ENCODE results near the gene FOCAD. TPM values are rescaled to one million over a fixed set of nuclear protein-coding genes. Genes with fewer than 3 reads are reported as not detected.
"Not testable (repeated sequence)": the region's sequence is repeated elsewhere in the genome, so short reads cannot be mapped to it uniquely, and the experiment has no call there.

FOCAD gene
- total RNA-seq, 1 donor from 2014 or later: 25.5 TPM

DNA sequence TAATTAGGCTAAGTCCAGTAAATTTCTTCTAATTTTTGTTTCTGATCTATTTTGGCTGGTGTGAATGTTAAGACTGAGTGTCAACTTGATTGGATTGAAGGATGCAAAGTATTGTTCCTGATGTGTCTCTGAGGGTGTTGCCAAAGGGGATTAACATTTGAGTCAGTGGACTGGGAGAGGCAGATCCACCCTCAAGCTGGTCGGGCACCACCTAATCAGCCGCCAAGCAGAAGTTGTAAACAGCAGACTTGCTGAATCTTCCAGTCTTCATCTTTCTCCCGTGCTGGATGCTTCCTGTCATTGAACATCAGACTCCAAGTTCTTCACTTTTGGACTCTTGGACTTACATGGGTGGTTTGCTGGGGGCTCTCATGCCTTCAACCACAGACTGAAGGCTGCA is 40.4 kb upstream of the FOCAD start:
- DNase-seq (no peak), ATAC-seq (no peak)
- intact Hi-C loops (cut with DNase I): no loop called here
- H3K4me3 ChIP-seq: no peak overlapping the region
- H3K27me3 ChIP-seq: no peaks in the 10 kb centered on the region
- H3K27ac ChIP-seq: no peak overlapping the region
- no peaks in the 10 kb centered on the region for H3K9me3 ChIP-seq
- H3K36me3 ChIP-seq: no peaks in the 10 kb centered on the region
- TF ChIP-seq, protein P1, sequence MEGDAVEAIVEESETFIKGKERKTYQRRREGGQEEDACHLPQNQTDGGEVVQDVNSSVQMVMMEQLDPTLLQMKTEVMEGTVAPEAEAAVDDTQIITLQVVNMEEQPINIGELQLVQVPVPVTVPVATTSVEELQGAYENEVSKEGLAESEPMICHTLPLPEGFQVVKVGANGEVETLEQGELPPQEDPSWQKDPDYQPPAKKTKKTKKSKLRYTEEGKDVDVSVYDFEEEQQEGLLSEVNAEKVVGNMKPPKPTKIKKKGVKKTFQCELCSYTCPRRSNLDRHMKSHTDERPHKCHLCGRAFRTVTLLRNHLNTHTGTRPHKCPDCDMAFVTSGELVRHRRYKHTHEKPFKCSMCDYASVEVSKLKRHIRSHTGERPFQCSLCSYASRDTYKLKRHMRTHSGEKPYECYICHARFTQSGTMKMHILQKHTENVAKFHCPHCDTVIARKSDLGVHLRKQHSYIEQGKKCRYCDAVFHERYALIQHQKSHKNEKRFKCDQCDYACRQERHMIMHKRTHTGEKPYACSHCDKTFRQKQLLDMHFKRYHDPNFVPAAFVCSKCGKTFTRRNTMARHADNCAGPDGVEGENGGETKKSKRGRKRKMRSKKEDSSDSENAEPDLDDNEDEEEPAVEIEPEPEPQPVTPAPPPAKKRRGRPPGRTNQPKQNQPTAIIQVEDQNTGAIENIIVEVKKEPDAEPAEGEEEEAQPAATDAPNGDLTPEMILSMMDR (IDR thresholded peaks at IDR 0.05): no peak
- no peaks in the 10 kb centered on the region for H3K4me1 ChIP-seq

DNA sequence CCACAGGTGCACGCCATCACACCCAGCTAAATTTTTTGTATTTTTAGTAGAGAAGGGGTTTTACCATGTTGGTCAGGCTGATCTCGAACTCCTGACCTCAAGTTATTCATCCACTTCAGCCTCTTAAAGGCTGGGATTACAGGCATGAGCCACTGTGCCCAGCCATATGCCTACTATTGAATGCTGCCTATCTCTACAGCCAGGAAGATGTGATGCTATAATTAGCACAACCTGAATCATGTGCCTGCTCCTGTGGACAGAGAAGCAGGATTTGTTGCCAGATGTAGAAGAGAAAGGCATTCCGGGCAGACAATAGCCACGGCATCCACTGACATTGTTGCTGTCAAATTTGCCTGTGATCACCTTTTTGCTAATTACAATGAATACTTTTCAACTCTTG is 37.4 kb upstream of the FOCAD start:
- H3K4me3 ChIP-seq: no peak overlapping the region
- no peaks in the 10 kb centered on the region for H3K4me1 ChIP-seq
- no peak for ATAC-seq
- no peaks in the 10 kb centered on the region for H3K36me3 ChIP-seq
- intact Hi-C loops (cut with DNase I): no loop called here
- no peaks in the 10 kb centered on the region for H3K9me3 ChIP-seq
- H3K27me3 ChIP-seq: no peaks in the 10 kb centered on the region
- TF ChIP-seq, protein P1 (IDR thresholded peaks at IDR 0.05): no peak
- no peak for DNase-seq
- no peak overlapping the region for H3K27ac ChIP-seq

DNA sequence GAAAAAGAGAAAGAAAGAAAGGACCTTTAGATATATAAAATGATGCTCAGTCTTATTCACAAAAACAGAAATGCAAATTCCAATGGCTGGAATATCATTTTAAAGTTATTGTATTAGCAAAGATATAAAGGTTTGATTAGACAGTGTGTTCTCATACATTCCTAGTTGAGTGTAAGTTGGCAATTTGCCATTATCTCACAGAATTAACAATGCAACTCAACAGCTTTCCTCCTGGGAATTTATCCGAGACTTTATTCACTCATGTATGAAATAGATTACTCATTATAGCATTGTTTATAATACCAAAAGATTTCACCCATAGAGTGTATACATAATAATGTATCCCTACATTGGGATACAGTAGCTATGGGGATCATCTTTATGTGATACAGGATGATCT is 34.7 kb upstream of the FOCAD start:
- intact Hi-C loops (cut with DNase I): no loop called here
- Histone ChIP-seq H3K4me1 (no peaks in the 10 kb centered on the region), H3K27me3 (no peaks in the 10 kb centered on the region), H3K27ac (no peak overlapping the region), H3K36me3 (no peaks in the 10 kb centered on the region), H3K9me3 (no peaks in the 10 kb centered on the region), H3K4me3 (no peak overlapping the region)
- TF ChIP-seq, protein P1 (IDR thresholded peaks at IDR 0.05): no peak
- ATAC-seq: no peak
- DNase-seq: no peak

DNA sequence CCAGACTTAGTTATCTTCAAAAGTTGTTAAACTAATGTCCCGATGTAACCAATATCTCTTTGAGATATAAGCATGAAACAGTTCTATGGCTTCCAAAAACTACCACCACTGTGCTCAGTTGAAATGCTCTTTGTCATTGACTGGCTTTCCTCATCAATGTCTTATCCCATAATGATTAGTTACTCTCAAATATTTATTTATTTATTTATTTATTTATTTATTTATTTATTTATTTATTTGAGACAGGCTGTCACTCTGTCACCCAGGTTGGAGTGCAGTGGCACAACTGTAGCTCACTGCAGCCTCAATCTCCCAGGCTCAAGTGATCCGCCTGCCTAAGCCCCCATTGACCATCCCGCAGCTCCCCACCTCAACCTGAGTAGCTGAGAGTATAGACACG is 33.7 kb upstream of the FOCAD start:
- H3K27me3 ChIP-seq: no peaks in the 10 kb centered on the region
- H3K9me3 ChIP-seq: no peaks in the 10 kb centered on the region
- no peaks in the 10 kb centered on the region for H3K36me3 ChIP-seq
- intact Hi-C loops (cut with DNase I): no loop called here
- H3K27ac ChIP-seq: no peak overlapping the region
- no peaks in the 10 kb centered on the region for H3K4me1 ChIP-seq
- ATAC-seq: no peak
- TF ChIP-seq, protein P1 (IDR thresholded peaks at IDR 0.05): no peak
- DNase-seq: no peak
- H3K4me3 ChIP-seq: no peak overlapping the region

DNA sequence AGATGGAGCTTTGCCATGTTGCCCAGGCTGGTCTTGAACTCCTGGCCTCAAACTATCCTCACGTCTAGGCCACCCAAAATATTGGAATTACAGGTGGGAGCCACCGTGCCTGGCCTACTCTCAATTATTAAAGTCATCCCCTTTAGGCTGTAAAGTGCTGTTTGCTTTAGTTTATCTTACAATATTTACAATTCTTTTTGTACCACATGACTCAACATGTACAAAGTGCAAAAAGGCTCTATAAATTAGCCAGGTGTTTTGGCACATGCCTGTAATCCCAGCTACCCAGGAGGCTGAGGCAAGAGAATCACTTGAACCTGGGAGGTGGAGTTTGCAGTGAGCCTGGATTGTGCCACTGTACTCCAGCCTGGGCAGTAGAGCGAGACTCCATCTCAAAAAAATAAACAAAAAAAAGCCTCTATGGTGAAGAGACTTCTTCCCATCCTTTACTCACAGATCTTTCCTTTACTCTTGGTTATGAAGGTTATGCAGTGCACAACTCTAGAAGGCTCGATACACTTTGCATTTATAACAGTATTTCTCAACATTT is 33.2 kb upstream of the FOCAD start:
- TF ChIP-seq, protein P1 (IDR thresholded peaks at IDR 0.05): no peak
- ATAC-seq (no peak), DNase-seq (no peak)
- no peaks in the 10 kb centered on the region for H3K9me3 ChIP-seq
- H3K36me3 ChIP-seq: no peaks in the 10 kb centered on the region
- no peak overlapping the region for H3K4me3 ChIP-seq
- H3K27ac ChIP-seq: no peak overlapping the region
- H3K4me1 ChIP-seq: no peaks in the 10 kb centered on the region
- H3K27me3 ChIP-seq: no peaks in the 10 kb centered on the region
- intact Hi-C loops (cut with DNase I): no loop called here

DNA sequence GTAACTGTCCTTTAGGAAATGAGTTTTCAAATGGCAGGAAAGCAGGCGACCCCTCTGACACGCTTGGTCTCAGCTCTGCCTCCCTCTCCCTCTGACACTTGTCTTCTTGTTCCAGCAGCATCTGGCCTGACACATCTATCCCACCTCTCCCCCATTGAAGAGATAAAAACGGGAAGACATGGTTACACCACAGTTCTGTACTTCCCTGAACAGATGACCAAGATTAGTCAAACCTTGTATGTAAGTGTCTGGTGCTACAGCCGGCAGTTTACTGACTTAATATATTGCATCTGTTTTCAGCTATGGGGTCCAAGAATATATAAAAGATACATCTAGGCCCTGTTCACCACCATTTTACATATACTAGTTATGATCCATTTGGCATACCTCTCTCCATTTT is 32.1 kb upstream of the FOCAD start:
- TF ChIP-seq, protein P1 (IDR thresholded peaks at IDR 0.05): no peak
- no peaks in the 10 kb centered on the region for H3K36me3 ChIP-seq

DNA sequence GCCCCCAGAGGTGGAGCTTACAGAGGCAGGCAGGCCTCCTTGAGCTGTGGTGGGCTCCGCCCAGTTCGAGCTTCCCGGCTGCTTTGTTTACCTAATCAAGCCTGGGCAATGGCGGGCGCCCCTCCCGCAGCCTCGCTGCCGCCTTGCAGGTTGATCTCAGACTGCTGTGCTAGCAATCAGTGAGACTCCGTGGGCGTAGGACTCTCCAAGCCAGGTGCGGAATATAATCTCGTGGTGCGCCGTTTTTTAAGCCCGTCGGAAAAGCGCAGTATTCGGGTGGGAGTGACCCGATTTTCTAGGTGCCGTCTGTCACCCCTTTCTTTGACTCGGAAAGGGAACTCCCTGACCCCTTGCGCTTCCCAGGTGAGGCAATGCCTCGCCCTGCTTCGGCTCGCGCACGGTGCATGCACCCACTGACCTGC is 25.8 kb upstream of the FOCAD start:
- H3K4me1 ChIP-seq; H3K36me3 ChIP-seq; H3K9me3 ChIP-seq; intact Hi-C loops (cut with DNase I); ATAC-seq; H3K27me3 ChIP-seq: not testable (repeated sequence)
- Histone ChIP-seq H3K27ac (peak overlapping the region; percentile 55), H3K4me3 (peak overlapping the region; percentile 50)
- peak; percentile 73 for DNase-seq

More for the DNA sequence above, 32.1 kb upstream of the FOCAD start:
- Histone ChIP-seq H3K27me3 (no peaks in the 10 kb centered on the region), H3K4me3 (no peak overlapping the region), H3K9me3 (no peaks in the 10 kb centered on the region), H3K4me1 (no peaks in the 10 kb centered on the region), H3K27ac (no peak overlapping the region)
- ATAC-seq (peak; percentile 53), DNase-seq (no peak)
- intact Hi-C loops (cut with DNase I): no loop called here

All from upper lobe of right lung (tissue), 1 donor.